Activated CD8-positive, alpha-beta memory T cell treated with anti-CD3 and anti-CD28 coated beads for 24 hours (primary cell): ENCODE results near the gene SYNPO.
A peak's percentile ranks its signal among the peaks of the same experiment; 100 is the strongest.

Experiments used
- DNase-seq: peaks from one replicate; pipeline ENCODE4 v3.0.0-alpha.2; 2020

The SYNPO gene

DNA sequence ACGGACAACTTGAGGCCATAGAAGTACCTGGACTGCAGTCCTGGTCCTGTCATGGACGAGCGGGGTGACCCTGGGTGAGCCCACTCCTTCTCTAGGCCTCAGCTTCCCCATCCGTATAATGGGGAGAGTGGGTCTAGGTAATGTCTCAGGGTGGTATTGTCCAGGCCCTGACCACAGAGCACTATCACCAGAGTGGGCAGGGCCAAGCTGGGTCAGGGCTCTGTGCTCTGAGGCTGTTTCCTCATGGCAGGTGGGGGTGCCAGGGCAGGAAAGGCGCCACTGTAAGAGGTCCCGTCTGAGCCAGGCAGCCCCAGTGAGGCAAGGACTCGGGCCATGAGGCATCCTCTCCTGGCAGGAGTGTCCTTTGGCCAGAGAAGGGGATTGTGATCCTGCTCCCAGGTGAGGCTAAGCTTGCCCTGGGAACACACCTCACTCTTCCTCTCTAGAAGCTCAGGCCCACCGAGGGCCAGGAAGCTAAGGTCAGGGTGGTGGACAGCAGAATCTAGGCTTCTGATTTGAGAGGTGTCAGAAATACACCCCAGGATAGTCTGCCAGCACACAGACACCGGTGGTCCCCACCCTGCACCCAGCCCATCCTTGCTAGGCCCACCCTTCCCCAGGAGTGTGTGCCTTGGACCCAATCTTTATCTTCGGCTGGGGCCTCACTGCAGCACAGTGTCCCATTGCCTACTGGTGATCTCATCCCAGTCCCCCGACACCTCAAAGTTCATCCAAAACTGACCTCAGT, 19.1 kb downstream of the SYNPO start:
- DNase-seq, result no peak

- DNase-seq, result no peak
Observed at GRCh38 chr5:150660108-150660831, 19.8 kb downstream of the SYNPO start.

- DNase-seq, result no peak
Observed at GRCh38 chr5:150661086-150661485, 20.6 kb downstream of the SYNPO start, which contains the start of gene MYOZ3. Gene MYOZ3, plus strand, starts transcription at chr5:150661251. Its CDS starts 1,691 bp downstream, at chr5:150662942.

- no peak for DNase-seq
Observed at GRCh38 chr5:150661821-150662596, 21.5 kb downstream of the SYNPO start.

GRCh38 chr5:150662731-150663516, 22.5 kb downstream of the SYNPO start:
- DNase-seq, result no peak

DNA sequence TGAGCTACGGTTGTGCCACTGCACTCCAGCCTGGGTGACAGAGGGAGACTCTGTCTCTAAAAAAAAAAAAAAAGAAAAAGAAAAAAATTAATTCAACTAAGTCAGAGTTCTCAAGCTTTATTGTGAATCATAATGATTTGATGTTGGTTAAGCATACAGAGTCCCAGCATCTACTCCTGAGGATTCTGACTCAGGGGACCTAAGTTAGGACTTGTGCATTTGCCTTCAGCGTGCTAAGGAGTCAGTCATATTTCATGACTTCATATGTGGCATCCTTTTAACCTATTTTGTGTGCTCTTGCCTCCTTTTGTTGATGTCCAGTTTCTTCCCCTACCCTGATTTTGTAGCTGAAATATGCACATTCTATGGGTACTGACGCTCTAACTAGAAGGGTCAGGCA, 23.5 kb downstream of the SYNPO start:
- DNase-seq, result no peak

GRCh38 chr5:150665044-150665443, 24.6 kb downstream of the SYNPO start:
- peak; percentile 17 for DNase-seq

DNA sequence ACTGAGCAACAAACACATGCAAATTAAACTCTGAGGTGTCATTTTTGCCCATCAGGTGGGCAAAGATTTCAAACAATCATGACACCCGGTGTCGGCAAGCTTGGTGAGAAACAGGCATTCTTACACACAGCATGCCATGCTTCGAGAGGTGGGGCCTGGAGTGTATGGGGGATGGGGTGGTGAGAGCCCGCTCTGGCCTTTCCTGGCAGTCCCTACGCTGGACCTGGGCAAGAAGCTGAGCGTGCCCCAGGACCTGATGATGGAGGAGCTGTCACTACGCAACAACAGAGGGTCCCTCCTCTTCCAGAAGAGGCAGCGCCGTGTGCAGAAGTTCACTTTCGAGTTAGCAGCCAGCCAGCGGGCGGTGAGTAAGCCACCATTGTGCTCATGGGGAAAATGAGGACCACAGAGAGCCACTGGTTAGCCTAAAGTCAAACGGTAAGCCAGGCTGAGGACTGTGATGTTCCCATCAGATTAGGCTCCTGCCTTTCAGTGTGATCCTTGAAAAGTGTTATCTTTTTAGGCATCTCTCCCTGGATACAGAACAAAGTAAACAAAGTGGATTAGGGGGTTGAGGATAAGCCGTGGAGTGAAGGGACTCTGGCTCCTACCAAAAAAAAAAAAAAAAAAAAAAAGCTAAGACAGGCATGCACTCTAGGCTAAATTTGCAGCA, 30.0 kb downstream of the SYNPO start:
- peak; percentile 40 for DNase-seq

GRCh38 chr5:150670948-150671310, 30.5 kb downstream of the SYNPO start:
- DNase-seq, result peak; percentile 21

DNA sequence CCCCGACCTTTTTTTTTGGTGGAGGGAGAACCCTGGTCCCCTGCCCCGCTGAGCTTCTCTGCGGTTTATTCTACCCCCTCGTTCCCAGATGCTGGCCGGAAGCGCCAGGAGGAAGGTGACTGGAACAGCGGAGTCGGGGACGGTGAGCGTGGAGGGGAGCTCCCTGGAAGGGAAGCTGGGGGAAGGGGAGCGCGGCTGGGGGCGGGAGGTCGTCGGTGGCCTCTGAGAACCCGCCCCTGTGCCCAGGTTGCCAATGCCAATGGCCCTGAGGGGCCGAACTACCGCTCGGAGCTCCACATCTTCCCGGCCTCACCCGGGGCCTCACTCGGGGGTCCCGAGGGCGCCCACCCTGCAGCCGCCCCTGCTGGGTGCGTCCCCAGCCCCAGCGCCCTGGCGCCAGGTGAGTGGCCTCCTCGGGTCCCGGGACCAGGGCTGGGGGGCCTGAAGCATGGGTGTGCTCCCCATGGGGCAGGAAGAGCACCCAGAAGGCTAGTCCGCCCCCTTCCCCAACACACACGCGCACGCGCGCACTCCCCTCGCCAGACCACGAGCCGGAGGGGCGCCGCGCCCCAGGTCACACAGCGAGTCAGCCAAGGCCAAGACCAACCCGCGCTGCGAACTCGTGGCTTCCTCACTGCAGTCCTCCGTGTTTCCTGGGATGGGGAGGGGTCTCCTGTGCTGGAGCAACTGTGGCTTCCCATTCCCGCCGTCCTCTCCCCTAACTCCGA, 31.2 kb downstream of the SYNPO start:
- no peak for DNase-seq

GRCh38 chr5:150672237-150672883, 31.9 kb downstream of the SYNPO start:
- peak; percentile 70 for DNase-seq

GRCh38 chr5:150672884-150673275, 32.4 kb downstream of the SYNPO start:
- no peak for DNase-seq

DNA sequence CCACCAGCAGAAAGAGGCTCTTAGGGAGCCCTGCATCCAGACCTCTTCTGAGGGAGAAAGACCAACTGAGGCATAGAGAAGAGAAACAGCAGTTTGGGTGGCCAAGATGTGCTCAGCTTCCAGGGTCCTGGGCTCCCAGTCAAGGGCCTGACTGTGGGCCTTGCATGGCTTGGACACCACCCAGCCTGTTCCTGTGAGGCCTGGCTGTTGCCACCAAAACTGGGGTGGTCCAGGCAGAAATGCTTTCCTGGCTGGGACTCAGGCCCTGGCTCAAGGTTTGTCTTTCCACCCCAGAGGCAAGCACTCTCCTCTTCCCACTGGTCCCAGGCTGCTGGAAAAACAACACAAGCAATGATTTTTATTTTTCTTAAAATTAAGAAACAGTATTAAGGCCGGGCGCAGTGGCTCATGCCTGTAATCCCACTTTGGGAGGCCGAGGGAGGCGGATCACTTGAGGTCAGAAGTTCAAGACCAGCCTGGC, 33.9 kb downstream of the SYNPO start:
- DNase-seq, result peak; percentile 47

- DNase-seq, result peak; percentile 24
Observed at GRCh38 chr5:150675069-150675468, 34.6 kb downstream of the SYNPO start.

DNA sequence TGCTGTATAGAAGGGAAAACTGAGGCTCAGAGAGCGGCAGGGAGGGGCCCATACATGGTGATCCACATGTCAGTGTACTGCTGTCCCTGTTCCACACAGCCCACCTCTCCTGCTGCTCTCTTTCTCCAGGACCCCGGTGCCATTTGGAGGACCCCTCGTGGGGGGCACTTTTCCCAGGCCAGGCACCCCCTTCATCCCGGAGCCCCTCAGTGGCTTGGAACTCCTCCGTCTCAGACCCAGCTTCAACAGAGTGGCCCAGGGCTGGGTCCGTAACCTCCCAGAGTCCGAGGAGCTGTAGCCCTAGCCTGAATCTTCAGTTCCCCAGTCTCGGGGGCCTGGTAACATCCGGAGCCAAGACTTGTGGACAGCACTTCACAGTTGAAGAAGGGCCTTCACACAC, 36.1 kb downstream of the SYNPO start:
- DNase-seq, result peak; percentile 45

GRCh38 chr5:150689120-150689519, 48.7 kb downstream of the SYNPO start:
- no peak for DNase-seq

DNA sequence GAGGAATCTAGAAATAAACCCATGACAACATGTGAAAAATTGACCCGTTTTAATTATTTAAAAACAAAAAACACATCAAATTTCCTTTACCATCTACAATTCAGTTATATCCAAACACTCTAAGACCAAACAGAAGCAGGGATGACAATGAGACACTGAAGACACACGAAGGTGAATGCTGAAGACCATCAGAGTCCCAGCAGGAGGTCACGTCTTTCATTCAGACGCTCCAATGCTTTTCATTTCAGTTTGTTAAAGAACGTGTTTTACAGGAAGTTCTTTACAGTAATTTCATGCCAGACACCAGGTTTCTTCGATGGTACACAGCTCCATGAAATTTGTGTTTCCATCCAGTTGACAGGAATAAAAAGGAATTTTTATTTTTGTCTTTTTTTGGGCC, 50.3 kb downstream of the SYNPO start:
- no peak for DNase-seq

DNA sequence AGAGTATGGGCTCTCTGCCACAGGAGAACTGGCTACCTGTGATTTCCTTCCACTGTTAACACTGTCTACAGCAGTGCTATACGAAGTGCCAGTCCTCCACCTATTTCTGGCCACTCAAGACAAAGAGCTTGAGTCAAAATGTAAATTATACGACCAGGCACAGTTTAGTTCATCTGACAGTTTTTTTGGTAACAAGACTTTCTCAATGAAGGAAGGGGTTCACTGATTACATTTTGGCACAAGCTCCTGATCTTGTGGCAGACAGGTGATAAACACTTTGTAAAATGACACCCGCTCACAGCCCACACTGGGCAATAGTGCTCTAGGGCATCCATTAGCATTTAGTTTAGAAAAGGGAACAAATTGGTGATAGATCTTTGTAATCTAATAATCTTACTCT, 51.8 kb downstream of the SYNPO start:
- no peak for DNase-seq

DNA sequence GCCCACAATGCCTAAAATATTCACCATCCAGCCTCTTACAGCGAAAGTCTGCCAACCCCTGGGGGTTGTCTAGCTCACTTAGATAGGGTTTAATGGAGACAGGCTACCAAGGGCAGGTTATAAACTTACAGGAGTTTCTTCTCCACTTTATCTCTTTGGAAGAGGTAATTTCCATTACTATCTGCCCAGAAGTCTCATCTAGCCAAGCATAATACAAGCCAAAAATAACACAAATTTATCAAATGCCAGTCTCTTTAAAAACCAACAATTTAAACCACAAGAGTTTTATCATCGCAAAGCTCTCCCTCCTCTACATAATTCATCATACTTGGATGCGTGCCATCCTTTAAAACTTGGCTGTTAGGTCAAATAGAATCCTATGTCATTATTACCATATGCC, 54.2 kb downstream of the SYNPO start:
- no peak for DNase-seq

DNA sequence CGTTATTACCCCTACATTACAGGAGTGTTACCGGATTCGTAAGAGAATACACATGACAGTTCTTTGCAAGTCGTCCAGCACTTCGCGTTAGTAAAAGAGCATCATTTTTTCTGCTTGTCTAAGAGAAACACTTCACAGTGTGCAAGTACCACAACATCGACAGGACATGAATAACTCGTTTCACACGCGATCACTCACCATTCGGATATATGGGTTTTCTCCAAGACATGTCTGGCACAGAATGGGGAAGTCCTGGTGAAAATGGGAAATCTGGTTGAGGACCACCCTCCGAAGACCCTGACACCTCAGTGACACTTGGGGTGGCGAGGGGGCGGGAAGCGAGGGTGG, 59.8 kb downstream of the SYNPO start:
- DNase-seq, result no peak
